Activated B cell treated with CpG ODN at 0.5 μM for 24 hours (primary cell): Measurements from ENCODE around the gene DIP2C. TPM values are rescaled to one million over a fixed set of nuclear protein-coding genes. Genes with fewer than 3 reads are reported as not detected.
A peak's percentile ranks its signal among the peaks of the same experiment; 100 is the strongest.

Source experiments
- ATAC-seq: fragments of 200-7000 bp; cut with Tn5 transposase; one replicate; pipeline ENCODE4 v1.10.0; 2021; ENCODE audit warnings: low read depth, mild to moderate bottlenecking, moderate library complexity
- CTCF ChIA-PET: fragments of 350-600 bp; sonication (Branson Sonifier 250); formaldehyde crosslinking; loops from one replicate; lab custom pipeline; 2021; ENCODE audit warnings: antibody characterized with exemption; lab: Charles Lee
- POLR2A ChIA-PET: fragments of 350-600 bp; sonication (Branson Sonifier 250); formaldehyde crosslinking; loops from one replicate; lab custom pipeline; 2021; ENCODE audit warnings: antibody characterized with exemption; lab: Charles Lee
- DNase-seq: peaks from one replicate; pipeline ENCODE4 v3.0.0; 2022
- H3K27ac Mint-ChIP-seq: one replicate; pipeline ENCODE4 v1.8.0; 2020; ENCODE audit warnings: mixed read lengths
- H3K27me3 Mint-ChIP-seq: one replicate; pipeline ENCODE4 v1.8.0; 2021; ENCODE audit warnings: mixed read lengths
- H3K36me3 Mint-ChIP-seq: one replicate; pipeline ENCODE4 v1.8.0; 2021; ENCODE audit warnings: low read depth, mixed read lengths
- H3K4me1 Mint-ChIP-seq: one replicate; pipeline ENCODE4 v1.8.0; 2021; ENCODE audit warnings: mixed read lengths
- H3K4me3 Mint-ChIP-seq: one replicate; pipeline ENCODE4 v1.8.0; 2020; ENCODE audit warnings: mild to moderate bottlenecking, mixed read lengths
- H3K9me3 Mint-ChIP-seq: one replicate; pipeline ENCODE4 v1.8.0; 2020; ENCODE audit warnings: mixed read lengths
- CTCF ChIP-seq: fragments of 200-600 bp; IDR thresholded peaks from one replicate; pipeline ENCODE4 v1.8.0; 2022; ENCODE audit warnings: antibody characterized with exemption, mild to moderate bottlenecking
- intact Hi-C: fragments of 100-400 bp; cut with micrococcal nuclease; formaldehyde crosslinking; loops from one replicate; pipeline ENCODE4 v1.15.1; 2024
- total RNA-seq: library from RNA; stranded (reverse); gene quantifications from 2 replicates; pipeline ENCODE4 v1.2.3, GENCODE V29; 2022

DIP2C gene
- total RNA-seq, 1 donor from 2014 or later: 0.49 TPM

DNA sequence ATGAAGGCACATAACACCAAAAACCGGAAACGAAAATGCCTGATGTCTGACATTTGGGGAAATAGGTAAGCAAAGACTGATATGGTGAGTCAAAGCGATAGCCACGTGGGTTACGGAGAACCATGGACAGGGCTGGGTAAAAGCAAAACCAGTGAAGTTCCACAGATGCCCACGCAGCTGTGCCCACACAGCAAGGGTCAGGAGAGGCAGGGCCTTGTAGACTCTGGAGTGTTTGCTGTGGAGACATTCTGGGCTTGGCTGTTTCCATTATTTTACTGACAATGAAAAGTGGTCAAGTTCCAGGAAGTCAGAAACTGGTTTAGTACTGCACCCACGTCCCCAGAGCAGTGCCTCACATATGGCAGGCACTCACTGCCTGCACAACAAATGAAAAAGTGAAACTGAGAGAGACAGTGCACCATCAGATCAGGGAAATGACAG, 405.5 kb downstream of the DIP2C start:
- ChIA-PET POLR2A (interaction anchor here (0.6 to 1.2 kb wide), 3 partner anchors 33 to 66 kb away, joined by 3 to 6 read pairs (median 3); no protein-coding TSS in a partner anchor), CTCF (no interaction called here)
- H3K4me1 Mint-ChIP-seq: peaks cover 19% of the 10 kb centered on the region
- peak; percentile 92 for ATAC-seq
- peak overlapping the region; percentile 39 for H3K4me3 Mint-ChIP-seq
- H3K9me3 Mint-ChIP-seq: no peaks in the 10 kb centered on the region
- intact Hi-C loops: loop anchor here (1.0 to 5.0 kb wide), 4 partner anchors 15 to 73 kb away; no protein-coding TSS in a partner anchor
- H3K27me3 Mint-ChIP-seq: no peaks in the 10 kb centered on the region
- peaks cover 15% of the 10 kb centered on the region for H3K36me3 Mint-ChIP-seq
- peak overlapping the region; percentile 73 for H3K27ac Mint-ChIP-seq
- no peak for TF ChIP-seq CTCF
- DNase-seq: no peak

DNA sequence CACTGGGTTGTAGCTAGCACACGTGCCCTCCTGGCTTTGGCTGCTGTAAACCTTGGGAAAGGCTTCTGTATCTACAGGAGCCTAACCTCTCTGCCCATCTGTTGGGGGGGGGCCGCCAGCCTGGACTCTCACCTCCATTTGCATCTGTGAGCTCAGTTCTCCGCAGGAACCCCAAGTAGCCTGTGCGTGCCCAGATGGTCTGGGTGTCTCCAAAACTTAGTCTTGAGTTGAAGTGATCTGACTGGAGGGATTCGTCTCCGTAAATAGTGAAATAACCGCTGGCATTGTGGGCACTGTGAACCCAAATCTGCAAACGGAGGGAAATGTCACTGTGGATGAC, 406.4 kb downstream of the DIP2C start:
- CTCF ChIA-PET: no interaction called here

DNA sequence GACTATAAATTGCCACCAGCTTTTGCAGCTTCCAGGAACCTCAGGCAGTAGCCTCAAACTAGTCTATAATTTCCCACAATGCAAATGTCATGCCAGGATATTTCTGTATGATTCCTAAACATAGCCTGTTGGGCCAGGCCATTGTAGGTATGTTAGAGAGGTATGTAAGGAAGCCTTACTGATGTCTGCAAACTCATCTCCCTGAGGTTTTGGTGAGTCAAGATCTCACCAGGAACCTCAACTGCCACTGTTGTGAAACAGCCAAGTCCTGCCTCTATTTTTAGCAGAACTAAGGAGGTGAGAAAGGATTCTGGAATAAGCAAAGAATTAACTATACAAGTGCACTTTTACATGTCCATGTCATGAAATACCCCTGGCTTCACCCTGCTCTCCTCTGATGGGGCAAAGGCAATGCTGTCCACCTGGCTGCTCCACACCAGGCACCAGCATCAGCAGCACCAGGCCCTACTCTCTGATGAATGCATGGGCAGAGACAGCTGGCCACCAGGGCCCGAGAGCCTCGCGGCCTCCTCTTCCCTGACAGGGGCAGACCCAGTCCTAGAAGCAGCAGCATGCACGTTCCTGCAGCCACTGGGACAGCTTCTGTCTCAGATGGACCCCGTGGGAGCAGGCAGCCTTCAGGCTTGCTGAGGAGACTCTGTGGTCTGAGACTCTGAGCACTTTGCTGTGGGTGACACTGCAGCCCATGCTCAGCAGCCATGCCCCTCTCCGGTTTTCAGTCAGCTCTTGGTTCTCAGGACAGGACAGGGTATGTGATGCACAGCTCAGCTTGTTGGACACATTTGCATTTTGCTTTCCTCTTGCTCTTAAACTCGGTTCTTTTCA, 407.0 kb downstream of the DIP2C start:
- intact Hi-C loops: loop anchor here (5.0 kb wide), 3 partner anchors 35 to 75 kb away; no protein-coding TSS in a partner anchor
- DNase-seq (no peak), ATAC-seq (no peak)
- Mint-ChIP-seq H3K9me3 (no peaks in the 10 kb centered on the region), H3K4me3 (no peak overlapping the region), H3K27me3 (no peaks in the 10 kb centered on the region), H3K36me3 (peaks cover 14% of the 10 kb centered on the region), H3K4me1 (peaks cover 16% of the 10 kb centered on the region), H3K27ac (peak overlapping the region; percentile 73)
- ChIA-PET CTCF (no interaction called here), POLR2A (no interaction called here)
- no peak for TF ChIP-seq CTCF

More for the DNA sequence above, 406.4 kb downstream of the DIP2C start:
- Mint-ChIP-seq H3K36me3 (peaks cover 16% of the 10 kb centered on the region), H3K9me3 (no peaks in the 10 kb centered on the region), H3K27ac (peak overlapping the region; percentile 73), H3K4me3 (no peak overlapping the region), H3K27me3 (no peaks in the 10 kb centered on the region), H3K4me1 (peaks cover 16% of the 10 kb centered on the region)
- ATAC-seq: no peak
- intact Hi-C loops: loop anchor here (5.0 kb wide), 3 partner anchors 34 to 74 kb away; no protein-coding TSS in a partner anchor
- TF ChIP-seq CTCF: no peak
- no peak for DNase-seq
- POLR2A ChIA-PET: interaction anchor here (0.9 to 1.2 kb wide), 2 partner anchors 34 to 41 kb away, joined by 3 read pairs; no protein-coding TSS in a partner anchor

GRCh38 chr10:279655-280054, 409.8 kb downstream of the DIP2C start:
- H3K27me3 Mint-ChIP-seq: peaks cover 2% of the 10 kb centered on the region
- no peak overlapping the region for H3K27ac Mint-ChIP-seq
- peaks cover 16% of the 10 kb centered on the region for H3K4me1 Mint-ChIP-seq
- ChIA-PET CTCF (no interaction called here), POLR2A (no interaction called here)
- no peak for DNase-seq
- no peak for TF ChIP-seq CTCF
- no peaks in the 10 kb centered on the region for H3K9me3 Mint-ChIP-seq
- intact Hi-C loops: loop anchor here (5.0 kb wide), 3 partner anchors 38 to 78 kb away; no protein-coding TSS in a partner anchor
- H3K36me3 Mint-ChIP-seq: peaks cover 12% of the 10 kb centered on the region
- no peak for ATAC-seq
- H3K4me3 Mint-ChIP-seq: no peak overlapping the region

- TF ChIP-seq CTCF: no peak
- no peak overlapping the region for H3K27ac Mint-ChIP-seq
- H3K9me3 Mint-ChIP-seq: no peaks in the 10 kb centered on the region
- H3K27me3 Mint-ChIP-seq: peaks cover 2% of the 10 kb centered on the region
- peaks cover 9% of the 10 kb centered on the region for H3K36me3 Mint-ChIP-seq
- POLR2A ChIA-PET: no interaction called here
- H3K4me3 Mint-ChIP-seq: no peak overlapping the region
- CTCF ChIA-PET: no interaction called here
- H3K4me1 Mint-ChIP-seq: peaks cover 13% of the 10 kb centered on the region
- no peak for DNase-seq
- intact Hi-C loops: no loop called here
- no peak for ATAC-seq
These were observed 410.2 kb downstream of the DIP2C start for GRCh38 chr10:279232-279631.
